ENCODE measurements around the gene SRRM2. TPM values are rescaled to one million over a fixed set of nuclear protein-coding genes. Genes with fewer than 3 reads are reported as not detected.
A peak's percentile ranks its signal among the peaks of the same experiment; 100 is the strongest.

The SRRM2 gene
- total and polyA plus RNA-seq, 9 of the 15 experiments (the other 6 are each of a cell fraction or from before 2014, with no cell fraction given) = 26.7 to 563 (median 81.1) TPM

DNA sequence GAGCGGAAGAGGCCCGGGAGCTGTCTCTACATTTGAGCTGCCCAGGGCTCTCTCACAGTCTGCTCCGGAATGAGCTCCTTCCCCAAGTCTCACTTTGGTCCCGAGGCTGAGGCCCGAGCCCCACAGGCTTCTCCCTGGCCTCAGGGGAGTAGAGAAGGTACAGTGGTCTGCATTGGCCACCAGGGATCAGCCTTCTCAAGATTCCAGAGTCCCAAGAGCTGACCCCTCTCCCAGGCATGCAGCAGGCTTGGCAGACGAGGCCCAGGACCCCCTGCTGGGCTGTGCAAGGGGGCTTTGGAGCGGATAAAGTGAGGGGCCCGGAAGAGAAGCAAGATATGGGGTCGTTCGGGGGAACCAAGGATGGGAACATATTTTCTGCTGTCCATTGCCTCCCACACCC lies 35.5 kb upstream of the SRRM2 start:
- H3K27me3 ChIP-seq (ENCODE audit: control insufficient read depth in 2 of 2, insufficient read depth in 2 of 2, low read length in 2 of 2) = peaks cover 19 to 32% of the 10 kb centered on the region in 2 experiments; a peak in 4 of 5 replicates
- FAIRE-seq (no peak), DNase-seq (ENCODE audit: extremely low read depth in 1 of 4, low spot score in 3 of 4) (peak in 1 of 4 experiments; percentile 20), ATAC-seq (no peak)
- WGBS (ENCODE audit: insufficient coverage, low coverage, missing lambda C conversion rate) = 32% methylated on average over 10 of the region's 10 CpGs
- TF ChIP-seq TRIM28 (IDR thresholded peaks at IDR 0.05) = no peak
- TF ChIP-seq ARID2 (IDR thresholded peaks at IDR 0.05) = no peak
- TF ChIP-seq ZNF766 (CRISPR knock-in tag; conservative IDR thresholded peaks at IDR 0.05) = no peak
- 0 out of 6 replicates have a peak, but pooled peaks of 1 of the 3 experiments have one; percentile 13 for TF ChIP-seq CTCF (IDR thresholded peaks at IDR 0.05 in 2 of 3, conservative IDR thresholded peaks at IDR 0.05 in 1 of 3; ENCODE audit: insufficient read depth in 2 of 3, low read depth in 1 of 3, low read length in 3 of 3)
- 0 out of 2 replicates have a peak, but pooled peaks have one; percentile 22 for TF ChIP-seq ZBTB7A (IDR thresholded peaks at IDR 0.05; ENCODE audit: borderline replicate concordance, control insufficient read depth, low read depth, low read length)
- no peak for TF ChIP-seq ZNF707 (CRISPR knock-in tag; conservative IDR thresholded peaks at IDR 0.05)
- TF ChIP-seq NFRKB (IDR thresholded peaks at IDR 0.05; ENCODE audit: low read depth) = no peak
- TF ChIP-seq, protein P1, sequence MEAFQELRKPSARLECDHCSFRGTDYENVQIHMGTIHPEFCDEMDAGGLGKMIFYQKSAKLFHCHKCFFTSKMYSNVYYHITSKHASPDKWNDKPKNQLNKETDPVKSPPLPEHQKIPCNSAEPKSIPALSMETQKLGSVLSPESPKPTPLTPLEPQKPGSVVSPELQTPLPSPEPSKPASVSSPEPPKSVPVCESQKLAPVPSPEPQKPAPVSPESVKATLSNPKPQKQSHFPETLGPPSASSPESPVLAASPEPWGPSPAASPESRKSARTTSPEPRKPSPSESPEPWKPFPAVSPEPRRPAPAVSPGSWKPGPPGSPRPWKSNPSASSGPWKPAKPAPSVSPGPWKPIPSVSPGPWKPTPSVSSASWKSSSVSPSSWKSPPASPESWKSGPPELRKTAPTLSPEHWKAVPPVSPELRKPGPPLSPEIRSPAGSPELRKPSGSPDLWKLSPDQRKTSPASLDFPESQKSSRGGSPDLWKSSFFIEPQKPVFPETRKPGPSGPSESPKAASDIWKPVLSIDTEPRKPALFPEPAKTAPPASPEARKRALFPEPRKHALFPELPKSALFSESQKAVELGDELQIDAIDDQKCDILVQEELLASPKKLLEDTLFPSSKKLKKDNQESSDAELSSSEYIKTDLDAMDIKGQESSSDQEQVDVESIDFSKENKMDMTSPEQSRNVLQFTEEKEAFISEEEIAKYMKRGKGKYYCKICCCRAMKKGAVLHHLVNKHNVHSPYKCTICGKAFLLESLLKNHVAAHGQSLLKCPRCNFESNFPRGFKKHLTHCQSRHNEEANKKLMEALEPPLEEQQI (IDR thresholded peaks at IDR 0.05) = no peak
- TF ChIP-seq PRPF4 (IDR thresholded peaks at IDR 0.05; ENCODE audit: insufficient read depth, low read depth, low read length, poor library complexity, severe bottlenecking) = no peak
- TF ChIP-seq IRF2 (CRISPR knock-in tag; IDR thresholded peaks at IDR 0.05) = no peak
- no peak for TF ChIP-seq BMI1 (IDR thresholded peaks at IDR 0.05; ENCODE audit: low read length)
- no peak for TF ChIP-seq ZNF79 (CRISPR knock-in tag; IDR thresholded peaks at IDR 0.05; ENCODE audit: low read depth)
- no peak overlapping the region for H3K4me2 ChIP-seq (ENCODE audit: insufficient read depth, low read length)
- H3K9me1 ChIP-seq (ENCODE audit: control insufficient read depth, insufficient read depth, low read length) = no peaks in the 10 kb centered on the region
- H3K4me1 ChIP-seq (replicated peaks in 1 of 2; ENCODE audit: control insufficient read depth in 2 of 2, insufficient read depth in 2 of 2, low read length in 2 of 2) = peaks cover 2 to 71% of the 10 kb centered on the region in 2 experiments; a peak in 3 of 5 replicates
- POLR2A ChIA-PET = interaction anchor here (0.6 to 1.4 kb wide), 3 partner anchors 24 to 109 kb away, joined by 3 to 7 read pairs (median 3); no protein-coding TSS in a partner anchor
- H3K4me3 ChIP-seq = no peak overlapping the region
- no peaks in the 10 kb centered on the region for H3K36me3 ChIP-seq (ENCODE audit: control insufficient read depth, insufficient read depth, low read length)
- in situ Hi-C loops (cut with MboI) (no loop called here), intact Hi-C loops (cut with micrococcal nuclease) (no loop called here)
- H3K9ac ChIP-seq (ENCODE audit: insufficient read depth in 1 of 2, low read depth in 2 of 2, low read length in 2 of 2) = no peak overlapping the region
- H3K27ac ChIP-seq (ENCODE audit: extremely low read depth, low read depth, low read length) = no peak overlapping the region
- H2AFZ ChIP-seq (ENCODE audit: low read depth, low read length) = no peak overlapping the region
- BruUV-seq (replicated peaks) = no TSS peak
- CTCF ChIA-PET (ENCODE audit: low intra/inter-chr PET ratio) = no interaction called here
- H4K20me1 ChIP-seq (replicated peaks; ENCODE audit: control insufficient read depth, insufficient read depth, low read length) = peaks cover 4% of the 10 kb centered on the region; the same call in 1 of the 2 replicates
- H3K9me3 ChIP-seq (replicated peaks; ENCODE audit: control insufficient read depth, insufficient read depth, low read depth, low read length) = no peaks in the 10 kb centered on the region
- no peaks in the 10 kb centered on the region for H3K79me2 ChIP-seq (ENCODE audit: control insufficient read depth, insufficient read depth, low read length)
